DMS 273 treated with DMSO at 0.1 percent for 48 hours (cell line): Measurements from ENCODE around the gene EHMT2.
"Not testable (repeated sequence)": the region's sequence is repeated elsewhere in the genome, so short reads cannot be mapped to it uniquely, and the experiment has no call there.

Experiments used
- DNase-seq: peaks from one replicate; lab custom pipeline; 2025; lab: John Stamatoyannopoulos, UW

Gene EHMT2

DNA sequence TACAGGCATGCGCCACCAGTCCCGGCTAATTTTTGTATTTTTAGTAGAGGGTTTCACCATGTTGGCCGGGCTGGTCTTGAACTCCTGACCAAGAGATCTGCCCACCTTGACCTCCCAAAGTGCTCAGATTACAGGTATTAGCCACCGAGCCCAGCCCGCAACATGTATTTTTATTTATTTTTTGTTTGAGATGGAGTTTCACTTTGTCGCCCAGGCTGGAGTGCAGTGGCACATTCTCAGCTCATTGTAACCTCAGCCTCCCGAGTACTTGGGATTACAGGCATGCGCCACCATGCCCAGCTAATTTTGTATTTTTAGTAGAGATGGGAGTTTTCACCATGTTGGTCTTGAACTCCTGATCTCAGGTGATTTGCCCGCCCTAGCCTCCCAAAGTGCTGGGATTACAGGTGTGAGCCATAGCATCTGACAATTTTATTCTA, 59.4 kb downstream of the EHMT2 start:
- not testable (repeated sequence) for DNase-seq

GRCh38 chr6:31837369-31838113, 60.0 kb downstream of the EHMT2 start:
- no peak for DNase-seq

- no peak for DNase-seq
These were observed 60.8 kb downstream of the EHMT2 start for GRCh38 chr6:31836474-31837368.

GRCh38 chr6:31836047-31836473, 61.4 kb downstream of the EHMT2 start:
- DNase-seq, result no peak

DNA sequence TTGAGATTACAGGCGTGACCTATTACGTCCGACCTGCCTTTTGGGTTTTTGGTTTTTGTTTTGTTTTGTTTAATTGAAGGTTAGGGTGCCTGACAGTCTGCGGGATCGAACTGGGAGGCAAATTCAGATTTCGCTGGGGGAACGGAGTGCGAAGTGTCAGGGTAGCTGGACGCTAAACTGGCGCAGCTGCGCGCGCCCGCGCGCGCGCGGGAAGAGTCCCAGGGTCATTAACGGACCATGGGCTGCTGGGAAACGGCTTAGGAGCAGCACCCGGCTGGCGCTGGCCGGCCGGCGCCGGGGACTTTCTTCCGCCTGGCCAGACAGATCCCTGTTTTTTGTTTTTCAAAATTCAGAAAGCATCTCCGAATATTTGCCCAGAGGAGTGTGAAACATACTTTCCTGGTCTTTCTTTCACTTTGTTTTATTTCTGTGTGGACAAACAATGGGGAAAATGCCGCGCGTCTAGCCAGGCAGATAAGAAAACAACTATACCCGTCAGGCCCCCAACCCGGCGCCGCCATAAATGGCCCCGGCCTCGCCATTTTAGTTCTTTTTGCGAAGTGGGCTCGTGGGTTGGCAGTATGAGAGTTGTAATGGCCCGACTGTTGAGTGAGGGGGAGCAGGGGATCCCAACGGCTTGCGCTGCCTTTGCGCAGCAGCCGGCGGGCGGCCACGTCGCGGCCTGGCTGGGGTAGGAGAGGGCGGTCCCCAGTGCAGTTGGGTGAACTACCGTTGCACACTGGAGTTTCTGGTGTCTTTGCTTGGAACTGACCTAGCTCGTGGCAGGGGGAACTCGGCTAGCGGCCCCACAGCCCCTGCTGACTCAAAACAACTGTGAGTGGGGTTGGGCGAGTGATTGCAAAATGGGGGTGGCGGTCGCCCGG, 62.9 kb downstream of the EHMT2 start:
- peak; percentile 86 for DNase-seq

DNA sequence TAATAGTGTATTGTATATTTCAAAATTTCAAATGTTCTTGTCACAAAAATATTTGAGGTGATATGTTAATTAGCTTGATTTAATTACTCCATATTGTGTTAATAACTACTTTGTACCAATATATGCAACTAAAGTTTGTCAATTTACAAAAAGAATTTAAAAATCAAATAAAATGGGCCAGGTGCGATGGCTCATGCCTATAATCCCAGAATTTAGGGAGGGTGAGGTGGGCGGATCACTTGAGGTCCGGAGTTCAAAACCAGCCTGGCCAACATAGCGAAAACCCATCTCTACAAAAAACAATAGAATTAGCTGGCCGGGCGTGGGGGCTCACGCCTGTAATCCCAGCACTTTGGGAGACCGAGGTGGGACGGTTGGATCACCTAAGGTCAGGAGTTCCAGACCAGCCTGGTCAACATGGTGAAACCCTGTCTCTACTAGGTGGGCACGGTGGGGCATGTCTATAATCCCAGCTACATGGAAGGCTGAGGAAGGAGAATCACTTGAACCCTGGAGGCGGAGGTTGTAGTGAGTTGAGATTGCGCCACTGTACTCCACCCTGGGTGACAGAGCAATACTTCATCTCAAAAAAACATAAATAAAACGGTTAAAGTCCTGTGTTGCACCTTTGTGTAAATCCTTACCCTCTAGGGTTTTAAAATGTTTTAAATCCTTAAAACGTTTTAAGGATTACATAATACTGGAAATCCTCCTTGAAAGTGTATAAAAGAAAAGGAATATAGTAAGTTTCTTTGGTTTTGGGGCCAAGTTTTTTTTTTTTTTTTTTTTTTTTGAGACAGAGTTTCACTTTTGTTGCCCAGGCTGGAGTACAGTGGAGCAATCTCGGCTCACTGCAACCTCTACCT, 65.9 kb downstream of the EHMT2 start:
- DNase-seq, result no peak

DNA sequence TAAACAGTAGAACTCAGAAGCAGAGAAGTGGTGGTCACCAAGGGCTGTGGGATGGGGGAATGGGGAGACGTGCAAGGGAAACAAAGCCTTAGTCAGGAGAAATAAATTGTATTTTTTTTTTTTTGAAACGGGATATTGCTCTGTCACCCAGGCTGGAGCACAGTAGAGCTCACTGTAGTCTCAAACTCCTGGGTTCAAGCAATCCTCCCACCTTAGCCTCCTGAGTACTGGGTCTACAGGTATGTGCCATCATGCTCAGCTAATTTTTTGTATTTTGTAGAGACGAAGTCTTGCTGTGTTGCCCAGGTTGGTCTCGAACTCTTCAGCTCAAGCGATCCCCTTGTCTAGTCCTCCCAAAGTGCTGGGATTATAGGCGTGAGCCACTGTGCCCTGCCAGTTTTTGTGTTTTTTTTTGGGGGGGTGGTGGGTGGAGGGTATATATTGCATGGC, 66.6 kb downstream of the EHMT2 start:
- DNase-seq, result no peak
